Loucy (cell line): Measurements from ENCODE around the gene MET.

Source experiments
- EZH2phosphoT487 ChIP-seq: fragments of 200-600 bp; IDR thresholded peaks from 2 replicates; pipeline ENCODE4 v1.6.1; 2018; ENCODE audit warnings: antibody characterized with exemption, mild to moderate bottlenecking, moderate library complexity, borderline replicate concordance
- TF ChIP-seq, protein P1 (sequence below): fragments of 200-600 bp; sonication (generic); conservative IDR thresholded peaks from 2 replicates; pipeline ENCODE4 v1.5.1; 2014; ENCODE audit warnings: mild to moderate bottlenecking, antibody characterized with exemption, low read length

- TF ChIP-seq, protein P1, sequence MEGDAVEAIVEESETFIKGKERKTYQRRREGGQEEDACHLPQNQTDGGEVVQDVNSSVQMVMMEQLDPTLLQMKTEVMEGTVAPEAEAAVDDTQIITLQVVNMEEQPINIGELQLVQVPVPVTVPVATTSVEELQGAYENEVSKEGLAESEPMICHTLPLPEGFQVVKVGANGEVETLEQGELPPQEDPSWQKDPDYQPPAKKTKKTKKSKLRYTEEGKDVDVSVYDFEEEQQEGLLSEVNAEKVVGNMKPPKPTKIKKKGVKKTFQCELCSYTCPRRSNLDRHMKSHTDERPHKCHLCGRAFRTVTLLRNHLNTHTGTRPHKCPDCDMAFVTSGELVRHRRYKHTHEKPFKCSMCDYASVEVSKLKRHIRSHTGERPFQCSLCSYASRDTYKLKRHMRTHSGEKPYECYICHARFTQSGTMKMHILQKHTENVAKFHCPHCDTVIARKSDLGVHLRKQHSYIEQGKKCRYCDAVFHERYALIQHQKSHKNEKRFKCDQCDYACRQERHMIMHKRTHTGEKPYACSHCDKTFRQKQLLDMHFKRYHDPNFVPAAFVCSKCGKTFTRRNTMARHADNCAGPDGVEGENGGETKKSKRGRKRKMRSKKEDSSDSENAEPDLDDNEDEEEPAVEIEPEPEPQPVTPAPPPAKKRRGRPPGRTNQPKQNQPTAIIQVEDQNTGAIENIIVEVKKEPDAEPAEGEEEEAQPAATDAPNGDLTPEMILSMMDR, result no peak
- TF ChIP-seq EZH2phosphoT487, result no peak
Measured at GRCh38 chr7:116740755-116741462, 68.9 kb downstream of the MET start.
